Measurements from ENCODE around the gene KCTD15.

The KCTD15 gene

DNA sequence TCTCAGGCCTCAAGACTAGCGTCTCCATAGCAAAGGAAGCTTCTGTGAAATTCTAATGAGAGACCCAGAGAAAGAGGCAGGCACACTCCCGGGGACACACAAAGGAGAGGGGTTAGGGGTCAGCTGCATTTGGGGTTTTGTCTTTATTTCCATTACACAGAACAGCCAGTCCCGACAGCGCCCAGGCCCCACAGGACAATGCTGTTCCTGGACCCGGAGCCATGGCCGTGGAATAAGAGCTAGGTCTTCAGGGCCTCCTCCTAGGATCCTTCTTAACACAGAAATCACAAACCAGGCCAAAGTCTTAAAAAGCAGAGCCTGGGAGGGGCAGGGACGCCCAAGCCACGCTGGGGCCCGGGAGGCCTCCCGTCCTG is 22.8 kb downstream of the KCTD15 start:
- TF ChIP-seq, protein P1, sequence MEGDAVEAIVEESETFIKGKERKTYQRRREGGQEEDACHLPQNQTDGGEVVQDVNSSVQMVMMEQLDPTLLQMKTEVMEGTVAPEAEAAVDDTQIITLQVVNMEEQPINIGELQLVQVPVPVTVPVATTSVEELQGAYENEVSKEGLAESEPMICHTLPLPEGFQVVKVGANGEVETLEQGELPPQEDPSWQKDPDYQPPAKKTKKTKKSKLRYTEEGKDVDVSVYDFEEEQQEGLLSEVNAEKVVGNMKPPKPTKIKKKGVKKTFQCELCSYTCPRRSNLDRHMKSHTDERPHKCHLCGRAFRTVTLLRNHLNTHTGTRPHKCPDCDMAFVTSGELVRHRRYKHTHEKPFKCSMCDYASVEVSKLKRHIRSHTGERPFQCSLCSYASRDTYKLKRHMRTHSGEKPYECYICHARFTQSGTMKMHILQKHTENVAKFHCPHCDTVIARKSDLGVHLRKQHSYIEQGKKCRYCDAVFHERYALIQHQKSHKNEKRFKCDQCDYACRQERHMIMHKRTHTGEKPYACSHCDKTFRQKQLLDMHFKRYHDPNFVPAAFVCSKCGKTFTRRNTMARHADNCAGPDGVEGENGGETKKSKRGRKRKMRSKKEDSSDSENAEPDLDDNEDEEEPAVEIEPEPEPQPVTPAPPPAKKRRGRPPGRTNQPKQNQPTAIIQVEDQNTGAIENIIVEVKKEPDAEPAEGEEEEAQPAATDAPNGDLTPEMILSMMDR (IDR thresholded peaks at IDR 0.05; ENCODE audit: control insufficient read depth, extremely low read depth, insufficient read depth) = no peak
- DNase-seq (ENCODE audit: low read depth) = no peak
- H3K4me3 ChIP-seq (ENCODE audit: low read depth, low read length) = no peak overlapping the region

DNA sequence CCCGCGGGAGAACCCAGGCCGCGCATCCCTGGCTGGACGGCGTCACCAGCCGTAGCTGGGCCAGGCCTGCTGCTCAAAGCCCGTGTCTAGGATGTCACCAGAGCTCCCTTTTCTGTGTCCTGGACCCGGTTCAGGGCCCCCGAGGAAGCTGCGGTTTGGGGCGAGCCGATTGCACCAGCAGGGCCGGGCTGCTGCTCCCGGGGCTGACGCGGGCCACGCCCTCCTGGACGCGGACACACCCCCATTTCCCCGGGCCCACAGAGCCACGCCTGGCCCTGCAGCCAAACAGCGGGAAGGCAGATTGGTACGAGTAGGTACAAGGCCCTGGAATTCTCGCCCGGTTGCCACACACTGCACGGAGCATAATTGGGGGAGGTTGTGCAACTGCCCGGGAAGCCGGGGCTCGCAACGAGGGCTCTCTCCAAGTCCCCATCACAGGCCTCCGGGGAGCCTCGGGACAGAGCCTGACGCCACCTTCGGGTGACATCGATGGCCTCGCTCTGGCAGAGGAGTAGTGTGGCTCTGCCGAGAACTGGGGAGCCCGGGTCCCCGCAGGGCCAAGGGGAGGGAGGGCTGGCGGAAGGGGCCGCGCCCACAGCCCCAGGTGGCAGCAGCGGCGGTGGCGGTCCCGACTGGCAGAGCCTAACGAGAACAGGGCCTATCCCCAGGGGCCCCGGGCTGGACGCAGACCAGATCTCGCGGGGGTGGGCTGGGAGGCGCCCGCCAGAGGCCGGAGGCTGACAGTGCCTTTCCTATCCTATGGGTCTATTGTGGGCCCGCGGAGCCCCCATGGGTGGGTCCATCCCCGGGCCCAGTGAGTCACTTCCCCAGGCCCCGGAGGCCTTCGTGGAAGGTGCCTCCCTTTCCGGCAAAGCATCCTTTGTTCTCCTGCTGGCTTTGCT is 23.5 kb downstream of the KCTD15 start:
- no peak overlapping the region for H3K4me3 ChIP-seq (ENCODE audit: low read depth, low read length)
- no peak for DNase-seq (ENCODE audit: low read depth)
- TF ChIP-seq, protein P1 (IDR thresholded peaks at IDR 0.05; ENCODE audit: control insufficient read depth, extremely low read depth, insufficient read depth) = no peak

GRCh38 chr19:33821871-33822270 is 25.2 kb downstream of the KCTD15 start:
- TF ChIP-seq, protein P1 (IDR thresholded peaks at IDR 0.05; ENCODE audit: control insufficient read depth, extremely low read depth, insufficient read depth) = no peak
- DNase-seq (ENCODE audit: low read depth) = no peak
- no peak overlapping the region for H3K4me3 ChIP-seq (ENCODE audit: low read depth, low read length)

- H3K4me3 ChIP-seq (ENCODE audit: low read depth, low read length) = no peak overlapping the region
- DNase-seq (ENCODE audit: low read depth) = no peak
- TF ChIP-seq, protein P1 (IDR thresholded peaks at IDR 0.05; ENCODE audit: control insufficient read depth, extremely low read depth, insufficient read depth) = no peak
Observed at GRCh38 chr19:33823341-33823740, 26.7 kb downstream of the KCTD15 start.

DNA sequence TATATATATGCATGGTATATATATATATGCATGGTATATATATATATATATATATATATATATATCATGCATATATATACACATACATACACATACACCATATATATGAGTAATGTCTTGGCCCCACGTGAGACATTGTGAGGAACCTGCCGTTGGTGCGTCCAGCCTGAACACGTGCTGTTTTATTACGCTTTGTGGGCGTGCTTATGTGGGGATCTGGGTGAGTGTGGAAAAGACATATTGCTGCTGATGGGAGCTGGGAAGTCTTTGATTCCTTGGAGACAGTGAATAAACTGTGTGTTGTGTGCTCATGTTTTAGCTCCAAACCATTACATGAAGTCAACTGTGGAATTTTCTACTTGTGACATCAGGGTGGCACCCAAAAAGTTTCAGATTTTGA is 28.9 kb downstream of the KCTD15 start:
- no peak overlapping the region for H3K4me3 ChIP-seq (ENCODE audit: low read depth, low read length)
- TF ChIP-seq, protein P1 (IDR thresholded peaks at IDR 0.05; ENCODE audit: control insufficient read depth, extremely low read depth, insufficient read depth) = no peak
- DNase-seq (ENCODE audit: low read depth) = no peak

GRCh38 chr19:33826521-33826920 is 29.9 kb downstream of the KCTD15 start:
- TF ChIP-seq, protein P1 (IDR thresholded peaks at IDR 0.05; ENCODE audit: control insufficient read depth, extremely low read depth, insufficient read depth) = no peak
- H3K4me3 ChIP-seq (ENCODE audit: low read depth, low read length) = no peak overlapping the region
- DNase-seq (ENCODE audit: low read depth) = no peak

All from LNCaP clone FGC (cell line).